ENCODE measurements around the gene TAAR1. TPM values are rescaled to one million over a fixed set of nuclear protein-coding genes. Genes with fewer than 3 reads are reported as not detected.
"Not testable (repeated sequence)": the region's sequence is repeated elsewhere in the genome, so short reads cannot be mapped to it uniquely, and the experiment has no call there.

Gene TAAR1
- total RNA-seq, 1 donor from 2014 or later, result not detected

GRCh38 chr6:132614554-132614953, 44.4 kb downstream of the TAAR1 start:
- H3K4me1 ChIP-seq, result no peaks in the 10 kb centered on the region
- H3K4me3 ChIP-seq, result no peak overlapping the region
- TF ChIP-seq, protein P1, sequence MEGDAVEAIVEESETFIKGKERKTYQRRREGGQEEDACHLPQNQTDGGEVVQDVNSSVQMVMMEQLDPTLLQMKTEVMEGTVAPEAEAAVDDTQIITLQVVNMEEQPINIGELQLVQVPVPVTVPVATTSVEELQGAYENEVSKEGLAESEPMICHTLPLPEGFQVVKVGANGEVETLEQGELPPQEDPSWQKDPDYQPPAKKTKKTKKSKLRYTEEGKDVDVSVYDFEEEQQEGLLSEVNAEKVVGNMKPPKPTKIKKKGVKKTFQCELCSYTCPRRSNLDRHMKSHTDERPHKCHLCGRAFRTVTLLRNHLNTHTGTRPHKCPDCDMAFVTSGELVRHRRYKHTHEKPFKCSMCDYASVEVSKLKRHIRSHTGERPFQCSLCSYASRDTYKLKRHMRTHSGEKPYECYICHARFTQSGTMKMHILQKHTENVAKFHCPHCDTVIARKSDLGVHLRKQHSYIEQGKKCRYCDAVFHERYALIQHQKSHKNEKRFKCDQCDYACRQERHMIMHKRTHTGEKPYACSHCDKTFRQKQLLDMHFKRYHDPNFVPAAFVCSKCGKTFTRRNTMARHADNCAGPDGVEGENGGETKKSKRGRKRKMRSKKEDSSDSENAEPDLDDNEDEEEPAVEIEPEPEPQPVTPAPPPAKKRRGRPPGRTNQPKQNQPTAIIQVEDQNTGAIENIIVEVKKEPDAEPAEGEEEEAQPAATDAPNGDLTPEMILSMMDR (IDR thresholded peaks at IDR 0.05; ENCODE audit: borderline replicate concordance), result no peak
- H3K27me3 ChIP-seq (ENCODE audit: low read depth), result peaks cover 9% of the 10 kb centered on the region
- no peaks in the 10 kb centered on the region for H3K36me3 ChIP-seq
- no peak for DNase-seq
- H3K27ac ChIP-seq (replicated peaks), result no peak overlapping the region
- no peaks in the 10 kb centered on the region for H3K9me3 ChIP-seq (replicated peaks)
- intact Hi-C loops (cut with micrococcal nuclease), result no loop called here

DNA sequence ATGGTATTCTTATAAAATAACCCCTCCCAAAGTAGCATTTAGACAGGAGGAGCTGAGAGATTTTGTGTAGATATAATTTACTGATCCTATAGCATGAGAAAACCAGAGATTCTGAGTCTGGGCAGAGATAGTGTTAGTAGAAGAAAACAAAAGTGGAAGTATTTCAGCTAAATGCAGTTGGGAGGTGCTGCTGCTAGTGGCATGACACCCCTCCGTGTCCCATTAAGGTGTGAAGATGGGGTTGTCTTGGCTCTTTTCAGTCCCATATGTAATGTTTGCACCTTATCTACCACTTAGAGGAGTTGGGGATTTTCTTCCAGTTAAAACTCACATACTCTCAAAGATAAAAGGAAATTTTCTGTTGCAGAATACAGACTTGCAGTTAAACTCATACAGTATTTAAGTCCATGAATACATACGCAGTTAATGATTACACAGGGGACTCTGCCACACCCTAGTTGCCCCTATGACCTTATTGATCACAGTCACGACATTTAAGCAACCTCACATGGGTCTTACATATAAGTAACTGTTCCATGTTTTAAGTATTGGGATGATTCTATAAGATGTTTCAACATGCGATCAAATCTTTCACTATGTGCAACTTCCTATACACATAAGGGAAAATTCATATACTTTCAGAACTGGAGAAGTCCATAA, 46.4 kb downstream of the TAAR1 start:
- Histone ChIP-seq H3K4me1 (no peaks in the 10 kb centered on the region), H3K27ac (replicated peaks) (no peak overlapping the region), H3K27me3 (ENCODE audit: low read depth) (peaks cover 4% of the 10 kb centered on the region), H3K36me3 (no peaks in the 10 kb centered on the region), H3K4me3 (no peak overlapping the region), H3K9me3 (replicated peaks) (no peaks in the 10 kb centered on the region)
- TF ChIP-seq, protein P1 (IDR thresholded peaks at IDR 0.05; ENCODE audit: borderline replicate concordance), result no peak
- intact Hi-C loops (cut with micrococcal nuclease), result no loop called here
- DNase-seq, result no peak

- TF ChIP-seq, protein P1 (IDR thresholded peaks at IDR 0.05; ENCODE audit: borderline replicate concordance), result no peak
- Histone ChIP-seq H3K9me3 (replicated peaks) (no peaks in the 10 kb centered on the region), H3K36me3 (no peaks in the 10 kb centered on the region), H3K27ac (replicated peaks) (no peak overlapping the region), H3K4me3 (no peak overlapping the region), H3K4me1 (no peaks in the 10 kb centered on the region), H3K27me3 (ENCODE audit: low read depth) (no peaks in the 10 kb centered on the region)
- no peak for DNase-seq
- intact Hi-C loops (cut with micrococcal nuclease), result no loop called here
Measured at GRCh38 chr6:132611616-132612015, 47.4 kb downstream of the TAAR1 start.

DNA sequence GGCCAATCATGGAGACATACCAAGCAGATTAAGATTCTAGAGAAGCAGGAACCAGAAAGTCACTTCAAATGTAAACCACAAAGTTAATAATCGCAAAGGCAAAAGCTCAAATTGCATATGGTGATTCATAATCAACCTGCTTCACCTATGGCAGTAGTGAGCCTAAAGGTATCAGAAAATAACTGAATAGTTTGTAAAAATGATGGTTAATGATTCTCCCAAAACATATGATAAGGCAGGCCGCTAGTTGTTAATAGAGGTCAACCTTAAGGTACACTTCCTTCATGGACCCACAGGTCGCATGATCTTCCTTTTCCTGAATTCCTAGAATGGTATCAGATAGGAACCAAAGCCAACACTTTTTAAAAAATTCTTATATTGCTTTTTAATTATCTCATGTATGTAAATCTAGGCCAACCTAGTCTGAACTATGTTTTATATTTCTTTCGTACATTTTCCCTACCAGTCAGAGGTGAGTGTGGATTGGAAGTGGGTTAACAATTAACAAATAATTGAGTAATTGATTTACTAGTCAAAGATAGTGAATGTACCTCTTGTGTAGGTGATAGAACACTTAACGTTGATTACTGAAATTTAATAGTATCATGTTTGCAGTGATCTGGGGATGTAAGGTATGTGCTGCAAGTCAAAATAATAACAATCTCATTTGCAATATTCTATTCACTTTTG, 51.3 kb downstream of the TAAR1 start:
- no peaks in the 10 kb centered on the region for H3K27me3 ChIP-seq (ENCODE audit: low read depth)
- TF ChIP-seq, protein P1 (IDR thresholded peaks at IDR 0.05; ENCODE audit: borderline replicate concordance), result no peak
- no peaks in the 10 kb centered on the region for H3K4me1 ChIP-seq
- no peaks in the 10 kb centered on the region for H3K9me3 ChIP-seq (replicated peaks)
- H3K36me3 ChIP-seq, result no peaks in the 10 kb centered on the region
- no peak for DNase-seq
- no peak overlapping the region for H3K4me3 ChIP-seq
- intact Hi-C loops (cut with micrococcal nuclease), result no loop called here
- no peak overlapping the region for H3K27ac ChIP-seq (replicated peaks)

- no peaks in the 10 kb centered on the region for H3K27me3 ChIP-seq (ENCODE audit: low read depth)
- H3K4me3 ChIP-seq, result no peak overlapping the region
- no peak overlapping the region for H3K27ac ChIP-seq (replicated peaks)
- no peaks in the 10 kb centered on the region for H3K4me1 ChIP-seq
- no peaks in the 10 kb centered on the region for H3K36me3 ChIP-seq
- no peaks in the 10 kb centered on the region for H3K9me3 ChIP-seq (replicated peaks)
- DNase-seq, result no peak
- intact Hi-C loops (cut with micrococcal nuclease), result no loop called here
- TF ChIP-seq, protein P1 (IDR thresholded peaks at IDR 0.05; ENCODE audit: borderline replicate concordance), result no peak
Measured at GRCh38 chr6:132604635-132605152, 54.3 kb downstream of the TAAR1 start.

DNA sequence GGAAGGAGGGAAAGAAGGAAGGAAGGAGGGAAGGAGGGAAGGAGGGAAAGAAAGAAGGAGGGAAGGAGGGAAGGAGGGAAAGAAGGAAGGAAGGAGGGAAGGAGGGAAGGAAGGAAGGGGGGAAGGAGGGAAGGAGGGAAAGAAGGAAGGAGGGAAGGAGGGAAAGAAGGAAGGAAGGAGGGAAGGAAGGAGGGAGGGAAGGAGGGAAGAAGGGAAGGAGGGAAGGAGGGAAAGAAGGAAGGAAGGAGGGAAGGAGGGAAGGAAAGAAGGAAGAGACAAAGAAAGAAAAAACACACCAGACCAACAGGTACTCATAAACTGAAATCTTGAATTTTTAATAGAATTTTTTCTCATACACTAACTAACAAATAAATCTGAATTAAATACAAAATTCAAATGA, 58.1 kb downstream of the TAAR1 start:
- DNase-seq; H3K4me1 ChIP-seq; H3K4me3 ChIP-seq; H3K27ac ChIP-seq (replicated peaks); H3K36me3 ChIP-seq; H3K9me3 ChIP-seq (replicated peaks); intact Hi-C loops (cut with micrococcal nuclease): not testable (repeated sequence)
- H3K27me3 ChIP-seq (ENCODE audit: low read depth), result peaks cover 13% of the 10 kb centered on the region
